GM23338 (cell line): ENCODE results near the gene ALG14. TPM values are rescaled to one million over a fixed set of nuclear protein-coding genes. Genes with fewer than 3 reads are reported as not detected.

Experiments used
- ATAC-seq: fragments of 200-7000 bp; cut with Tn5 transposase; 3 replicates; pipeline ENCODE4 v1.9.1; 2020
- DNase-seq: peaks from one replicate; pipeline ENCODE4 v3.0.0-alpha.2; 2015; ENCODE audit warnings: low spot score
- H2AFZ ChIP-seq: fragments of 200-600 bp; sonication (generic); 2 replicates; pipeline ENCODE4 v1.8.0; 2016; ENCODE audit warnings: antibody characterized with exemption, mild to moderate bottlenecking, moderate library complexity
- H3F3A ChIP-seq: fragments of 200-600 bp; sonication (generic); replicated peaks from 2 replicates; pipeline ENCODE4 v1.8.0; 2017; ENCODE audit warnings: antibody characterized with exemption, mixed run types, low read depth
- H3K27ac ChIP-seq: fragments of 200-600 bp; sonication (generic); 2 replicates; pipeline ENCODE4 v1.6.1; 2016; ENCODE audit warnings: low read depth
- H3K27me3 ChIP-seq: fragments of 200-600 bp; sonication (generic); 2 replicates; pipeline ENCODE4 v1.8.0; 2016; ENCODE audit warnings: mild to moderate bottlenecking, mixed run types, moderate library complexity; ENCODE audit not compliant: insufficient read depth
- H3K36me3 ChIP-seq: fragments of 200-600 bp; sonication (generic); 2 replicates; pipeline ENCODE4 v1.8.0; 2016; ENCODE audit warnings: mild to moderate bottlenecking; ENCODE audit not compliant: insufficient read depth
- H3K4me1 ChIP-seq: fragments of 200-600 bp; sonication (generic); 2 replicates; pipeline ENCODE4 v1.8.0; 2016; ENCODE audit warnings: mild to moderate bottlenecking, moderate library complexity; ENCODE audit not compliant: insufficient read depth
- H3K4me2 ChIP-seq: fragments of 200-600 bp; sonication (generic); 2 replicates; pipeline ENCODE4 v1.7.1; 2017; ENCODE audit warnings: mixed run types
- H3K4me3 ChIP-seq: fragments of 200-600 bp; sonication (generic); 2 replicates; pipeline ENCODE4 v1.6.1; 2016; ENCODE audit warnings: mixed run types
- H3K79me2 ChIP-seq: fragments of 200-600 bp; sonication (generic); replicated peaks from 2 replicates; pipeline ENCODE4 v1.8.0; 2017; ENCODE audit warnings: mild to moderate bottlenecking; ENCODE audit not compliant: insufficient read depth
- H3K9me2 ChIP-seq: fragments of 200-600 bp; sonication (generic); 2 replicates; pipeline ENCODE4 v1.8.0; 2017; ENCODE audit not compliant: insufficient read depth
- H4K20me1 ChIP-seq: fragments of 200-600 bp; sonication (generic); replicated peaks from 2 replicates; pipeline ENCODE4 v1.8.0; 2017; ENCODE audit warnings: mild to moderate bottlenecking; ENCODE audit not compliant: insufficient read depth
- H3K27ac Mint-ChIP-seq: 2 replicates; pipeline ENCODE4 v1.8.0; 2020; ENCODE audit warnings: inconsistent platforms, mild to moderate bottlenecking, moderate library complexity, mixed read lengths
- H3K27me3 Mint-ChIP-seq: 3 replicates; pipeline ENCODE4 v1.8.0; 2022; ENCODE audit warnings: low read depth, mild to moderate bottlenecking, moderate library complexity, mixed read lengths, inconsistent platforms; ENCODE audit not compliant: insufficient read depth, poor library complexity
- H3K36me3 Mint-ChIP-seq: 3 replicates; pipeline ENCODE4 v1.8.0; 2021; ENCODE audit warnings: low read depth, mild to moderate bottlenecking, inconsistent platforms, moderate library complexity, mixed read lengths
- H3K4me1 Mint-ChIP-seq: 3 replicates; pipeline ENCODE4 v1.8.0; 2020; ENCODE audit warnings: mild to moderate bottlenecking, inconsistent platforms, mixed read lengths
- H3K4me3 Mint-ChIP-seq: 3 replicates; pipeline ENCODE4 v1.8.0; 2021; ENCODE audit warnings: moderate library complexity, mild to moderate bottlenecking, inconsistent platforms, mixed read lengths
- H3K9me3 Mint-ChIP-seq: 3 replicates; pipeline ENCODE4 v1.8.0; 2020; ENCODE audit warnings: moderate library complexity, mild to moderate bottlenecking, inconsistent platforms, mixed read lengths
- CREB1 ChIP-seq: fragments of 250-450 bp; sonication (Bioruptor Pico); IDR thresholded peaks from 2 replicates; pipeline ENCODE4 v1.5.0; 2020; ENCODE audit warnings: low read depth, mild to moderate bottlenecking, moderate library complexity
- ETS1 ChIP-seq: IDR thresholded peaks from 2 replicates; pipeline ENCODE4 v1.6.1; 2016; ENCODE audit warnings: antibody characterized with exemption
- EZH2 ChIP-seq: fragments of 200-600 bp; sonication (generic); IDR thresholded peaks from one replicate; pipeline ENCODE4 v1.8.0; 2017; ENCODE audit warnings: antibody characterized with exemption, mild to moderate bottlenecking, low read depth; ENCODE audit not compliant: unreplicated experiment
- EZH2phosphoT487 ChIP-seq: fragments of 200-600 bp; sonication (generic); IDR thresholded peaks from one replicate; pipeline ENCODE4 v1.8.1; 2018; ENCODE audit warnings: antibody characterized with exemption; ENCODE audit not compliant: unreplicated experiment
- JUNB ChIP-seq: IDR thresholded peaks from one replicate; pipeline ENCODE4 v1.6.1; 2016; ENCODE audit warnings: antibody characterized with exemption; ENCODE audit not compliant: unreplicated experiment
- NANOG ChIP-seq: IDR thresholded peaks from 2 replicates; pipeline ENCODE4 v1.6.1; 2016; ENCODE audit warnings: antibody characterized with exemption, borderline replicate concordance
- POLR2AphosphoS5 ChIP-seq: IDR thresholded peaks from 2 replicates; pipeline ENCODE4 v1.6.1; 2016; ENCODE audit warnings: antibody characterized with exemption, low read depth
- STAT1 ChIP-seq: IDR thresholded peaks from one replicate; pipeline ENCODE4 v1.6.1; 2016; ENCODE audit warnings: antibody characterized with exemption; ENCODE audit not compliant: unreplicated experiment
- ZNF114 ChIP-seq: fragments of 250-450 bp; sonication (Bioruptor Pico); IDR thresholded peaks from 2 replicates; pipeline ENCODE4 v1.5.0; 2020; ENCODE audit warnings: mild to moderate bottlenecking, moderate library complexity
- polyA plus RNA-seq: library from polyadenylated mRNA; unstranded; fragments of >200 nt; fragmentation: Nextera tagmentation; extraction: Ambion mirVana; gene quantifications from 2 replicates; pipeline ENCODE4 v1.2.1, GENCODE V29; 2016
- total RNA-seq: library from RNA; depleted of rRNA; stranded (reverse); fragments of >200 nt; shearing (Covaris generic); gene quantifications from 2 replicates; pipeline ENCODE4 v1.2.3, GENCODE V29; 2014
- TF ChIP-seq, protein P1 (sequence below): fragments of 250-450 bp; sonication (Bioruptor Pico); IDR thresholded peaks from 2 replicates; pipeline ENCODE4 v1.5.0; 2020; ENCODE audit warnings: mild to moderate bottlenecking, moderate library complexity
- TF ChIP-seq, protein P2 (sequence below), 2 experiments: fragments of 200-600 bp in 1 of 2; sonication (generic) in 1 of 2; conservative IDR thresholded peaks; 2 replicates each; pipeline versions ENCODE4 v1.5.1 to v1.6.1; 2016 to 2017; ENCODE audit warnings: antibody characterized with exemption in 2 of 2, low read depth in 2 of 2, mild to moderate bottlenecking in 2 of 2, moderate library complexity in 1 of 2
- TF ChIP-seq, protein P3 (sequence below): IDR thresholded peaks from one replicate; pipeline ENCODE4 v1.6.1; 2018; ENCODE audit warnings: antibody characterized with exemption; ENCODE audit not compliant: unreplicated experiment

The ALG14 gene
- total and polyA plus RNA-seq, 2 experiments from 2014 or later: 0.42 to 2.8 TPM

GRCh38 chr1:94992161-94992560 lies 80.6 kb downstream of the ALG14 start:
- H3K4me1 ChIP-seq: no peaks in the 10 kb centered on the region
- H3K27me3 ChIP-seq: no peaks in the 10 kb centered on the region
- no peak overlapping the region for H3K27ac ChIP-seq
- H3K79me2 ChIP-seq: no peaks in the 10 kb centered on the region
- ATAC-seq: no peak
- no peaks in the 10 kb centered on the region for H3K4me1 Mint-ChIP-seq
- H3K36me3 ChIP-seq: no peaks in the 10 kb centered on the region
- DNase-seq: no peak
- H3F3A ChIP-seq: no peaks in the 10 kb centered on the region
- H3K27me3 Mint-ChIP-seq: no peaks in the 10 kb centered on the region
- H2AFZ ChIP-seq: no peak overlapping the region
- H3K4me3 ChIP-seq: no peak overlapping the region
- H4K20me1 ChIP-seq: no peaks in the 10 kb centered on the region
- no peak overlapping the region for H3K27ac Mint-ChIP-seq
- no peaks in the 10 kb centered on the region for H3K36me3 Mint-ChIP-seq
- no peak overlapping the region for H3K4me2 ChIP-seq
- H3K9me2 ChIP-seq: 0 out of 2 replicates have a peak, but pooled peaks cover 6% of the 10 kb centered on the region
- no peaks in the 10 kb centered on the region for H3K9me3 Mint-ChIP-seq
- no peak overlapping the region for H3K4me3 Mint-ChIP-seq
- TF ChIP-seq, protein P1, sequence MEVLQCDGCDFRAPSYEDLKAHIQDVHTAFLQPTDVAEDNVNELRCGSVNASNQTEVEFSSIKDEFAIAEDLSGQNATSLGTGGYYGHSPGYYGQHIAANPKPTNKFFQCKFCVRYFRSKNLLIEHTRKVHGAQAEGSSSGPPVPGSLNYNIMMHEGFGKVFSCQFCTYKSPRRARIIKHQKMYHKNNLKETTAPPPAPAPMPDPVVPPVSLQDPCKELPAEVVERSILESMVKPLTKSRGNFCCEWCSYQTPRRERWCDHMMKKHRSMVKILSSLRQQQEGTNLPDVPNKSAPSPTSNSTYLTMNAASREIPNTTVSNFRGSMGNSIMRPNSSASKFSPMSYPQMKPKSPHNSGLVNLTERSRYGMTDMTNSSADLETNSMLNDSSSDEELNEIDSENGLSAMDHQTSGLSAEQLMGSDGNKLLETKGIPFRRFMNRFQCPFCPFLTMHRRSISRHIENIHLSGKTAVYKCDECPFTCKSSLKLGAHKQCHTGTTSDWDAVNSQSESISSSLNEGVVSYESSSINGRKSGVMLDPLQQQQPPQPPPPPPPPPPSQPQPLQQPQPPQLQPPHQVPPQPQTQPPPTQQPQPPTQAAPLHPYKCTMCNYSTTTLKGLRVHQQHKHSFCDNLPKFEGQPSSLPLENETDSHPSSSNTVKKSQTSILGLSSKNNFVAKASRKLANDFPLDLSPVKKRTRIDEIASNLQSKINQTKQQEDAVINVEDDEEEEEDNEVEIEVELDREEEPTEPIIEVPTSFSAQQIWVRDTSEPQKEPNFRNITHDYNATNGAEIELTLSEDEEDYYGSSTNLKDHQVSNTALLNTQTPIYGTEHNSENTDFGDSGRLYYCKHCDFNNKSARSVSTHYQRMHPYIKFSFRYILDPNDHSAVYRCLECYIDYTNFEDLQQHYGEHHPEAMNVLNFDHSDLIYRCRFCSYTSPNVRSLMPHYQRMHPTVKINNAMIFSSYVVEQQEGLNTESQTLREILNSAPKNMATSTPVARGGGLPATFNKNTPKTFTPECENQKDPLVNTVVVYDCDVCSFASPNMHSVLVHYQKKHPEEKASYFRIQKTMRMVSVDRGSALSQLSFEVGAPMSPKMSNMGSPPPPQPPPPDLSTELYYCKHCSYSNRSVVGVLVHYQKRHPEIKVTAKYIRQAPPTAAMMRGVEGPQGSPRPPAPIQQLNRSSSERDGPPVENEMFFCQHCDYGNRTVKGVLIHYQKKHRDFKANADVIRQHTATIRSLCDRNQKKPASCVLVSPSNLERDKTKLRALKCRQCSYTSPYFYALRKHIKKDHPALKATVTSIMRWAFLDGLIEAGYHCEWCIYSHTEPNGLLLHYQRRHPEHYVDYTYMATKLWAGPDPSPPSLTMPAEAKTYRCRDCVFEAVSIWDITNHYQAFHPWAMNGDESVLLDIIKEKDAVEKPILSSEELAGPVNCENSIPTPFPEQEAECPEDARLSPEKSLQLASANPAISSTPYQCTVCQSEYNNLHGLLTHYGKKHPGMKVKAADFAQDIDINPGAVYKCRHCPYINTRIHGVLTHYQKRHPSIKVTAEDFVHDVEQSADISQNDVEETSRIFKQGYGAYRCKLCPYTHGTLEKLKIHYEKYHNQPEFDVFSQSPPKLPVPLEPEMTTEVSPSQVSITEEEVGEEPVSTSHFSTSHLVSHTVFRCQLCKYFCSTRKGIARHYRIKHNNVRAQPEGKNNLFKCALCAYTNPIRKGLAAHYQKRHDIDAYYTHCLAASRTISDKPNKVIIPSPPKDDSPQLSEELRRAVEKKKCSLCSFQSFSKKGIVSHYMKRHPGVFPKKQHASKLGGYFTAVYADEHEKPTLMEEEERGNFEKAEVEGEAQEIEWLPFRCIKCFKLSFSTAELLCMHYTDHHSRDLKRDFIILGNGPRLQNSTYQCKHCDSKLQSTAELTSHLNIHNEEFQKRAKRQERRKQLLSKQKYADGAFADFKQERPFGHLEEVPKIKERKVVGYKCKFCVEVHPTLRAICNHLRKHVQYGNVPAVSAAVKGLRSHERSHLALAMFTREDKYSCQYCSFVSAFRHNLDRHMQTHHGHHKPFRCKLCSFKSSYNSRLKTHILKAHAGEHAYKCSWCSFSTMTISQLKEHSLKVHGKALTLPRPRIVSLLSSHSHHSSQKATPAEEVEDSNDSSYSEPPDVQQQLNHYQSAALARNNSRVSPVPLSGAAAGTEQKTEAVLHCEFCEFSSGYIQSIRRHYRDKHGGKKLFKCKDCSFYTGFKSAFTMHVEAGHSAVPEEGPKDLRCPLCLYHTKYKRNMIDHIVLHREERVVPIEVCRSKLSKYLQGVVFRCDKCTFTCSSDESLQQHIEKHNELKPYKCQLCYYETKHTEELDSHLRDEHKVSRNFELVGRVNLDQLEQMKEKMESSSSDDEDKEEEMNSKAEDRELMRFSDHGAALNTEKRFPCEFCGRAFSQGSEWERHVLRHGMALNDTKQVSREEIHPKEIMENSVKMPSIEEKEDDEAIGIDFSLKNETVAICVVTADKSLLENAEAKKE (CRISPR knock-in tag): no peak
- TF ChIP-seq EZH2 (no peak), JUNB (no peak), CREB1 (no peak), ZNF114 (CRISPR knock-in tag) (no peak), ETS1 (no peak), POLR2AphosphoS5 (no peak), STAT1 (no peak), NANOG (no peak), EZH2phosphoT487 (no peak)
- TF ChIP-seq, protein P2, sequence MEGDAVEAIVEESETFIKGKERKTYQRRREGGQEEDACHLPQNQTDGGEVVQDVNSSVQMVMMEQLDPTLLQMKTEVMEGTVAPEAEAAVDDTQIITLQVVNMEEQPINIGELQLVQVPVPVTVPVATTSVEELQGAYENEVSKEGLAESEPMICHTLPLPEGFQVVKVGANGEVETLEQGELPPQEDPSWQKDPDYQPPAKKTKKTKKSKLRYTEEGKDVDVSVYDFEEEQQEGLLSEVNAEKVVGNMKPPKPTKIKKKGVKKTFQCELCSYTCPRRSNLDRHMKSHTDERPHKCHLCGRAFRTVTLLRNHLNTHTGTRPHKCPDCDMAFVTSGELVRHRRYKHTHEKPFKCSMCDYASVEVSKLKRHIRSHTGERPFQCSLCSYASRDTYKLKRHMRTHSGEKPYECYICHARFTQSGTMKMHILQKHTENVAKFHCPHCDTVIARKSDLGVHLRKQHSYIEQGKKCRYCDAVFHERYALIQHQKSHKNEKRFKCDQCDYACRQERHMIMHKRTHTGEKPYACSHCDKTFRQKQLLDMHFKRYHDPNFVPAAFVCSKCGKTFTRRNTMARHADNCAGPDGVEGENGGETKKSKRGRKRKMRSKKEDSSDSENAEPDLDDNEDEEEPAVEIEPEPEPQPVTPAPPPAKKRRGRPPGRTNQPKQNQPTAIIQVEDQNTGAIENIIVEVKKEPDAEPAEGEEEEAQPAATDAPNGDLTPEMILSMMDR (conservative IDR thresholded peaks at IDR 0.05; ENCODE audit: low read depth in 2 of 2): no peak
- TF ChIP-seq, protein P3, sequence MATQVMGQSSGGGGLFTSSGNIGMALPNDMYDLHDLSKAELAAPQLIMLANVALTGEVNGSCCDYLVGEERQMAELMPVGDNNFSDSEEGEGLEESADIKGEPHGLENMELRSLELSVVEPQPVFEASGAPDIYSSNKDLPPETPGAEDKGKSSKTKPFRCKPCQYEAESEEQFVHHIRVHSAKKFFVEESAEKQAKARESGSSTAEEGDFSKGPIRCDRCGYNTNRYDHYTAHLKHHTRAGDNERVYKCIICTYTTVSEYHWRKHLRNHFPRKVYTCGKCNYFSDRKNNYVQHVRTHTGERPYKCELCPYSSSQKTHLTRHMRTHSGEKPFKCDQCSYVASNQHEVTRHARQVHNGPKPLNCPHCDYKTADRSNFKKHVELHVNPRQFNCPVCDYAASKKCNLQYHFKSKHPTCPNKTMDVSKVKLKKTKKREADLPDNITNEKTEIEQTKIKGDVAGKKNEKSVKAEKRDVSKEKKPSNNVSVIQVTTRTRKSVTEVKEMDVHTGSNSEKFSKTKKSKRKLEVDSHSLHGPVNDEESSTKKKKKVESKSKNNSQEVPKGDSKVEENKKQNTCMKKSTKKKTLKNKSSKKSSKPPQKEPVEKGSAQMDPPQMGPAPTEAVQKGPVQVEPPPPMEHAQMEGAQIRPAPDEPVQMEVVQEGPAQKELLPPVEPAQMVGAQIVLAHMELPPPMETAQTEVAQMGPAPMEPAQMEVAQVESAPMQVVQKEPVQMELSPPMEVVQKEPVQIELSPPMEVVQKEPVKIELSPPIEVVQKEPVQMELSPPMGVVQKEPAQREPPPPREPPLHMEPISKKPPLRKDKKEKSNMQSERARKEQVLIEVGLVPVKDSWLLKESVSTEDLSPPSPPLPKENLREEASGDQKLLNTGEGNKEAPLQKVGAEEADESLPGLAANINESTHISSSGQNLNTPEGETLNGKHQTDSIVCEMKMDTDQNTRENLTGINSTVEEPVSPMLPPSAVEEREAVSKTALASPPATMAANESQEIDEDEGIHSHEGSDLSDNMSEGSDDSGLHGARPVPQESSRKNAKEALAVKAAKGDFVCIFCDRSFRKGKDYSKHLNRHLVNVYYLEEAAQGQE: no peak
